ENCODE results near the gene PRCC. TPM values are rescaled to one million over a fixed set of nuclear protein-coding genes. Genes with fewer than 3 reads are reported as not detected.

The PRCC gene
- total and polyA plus RNA-seq, 2 of the 4 experiments (the other 2 are of a cell fraction) = 10.6 to 59.6 TPM

DNA sequence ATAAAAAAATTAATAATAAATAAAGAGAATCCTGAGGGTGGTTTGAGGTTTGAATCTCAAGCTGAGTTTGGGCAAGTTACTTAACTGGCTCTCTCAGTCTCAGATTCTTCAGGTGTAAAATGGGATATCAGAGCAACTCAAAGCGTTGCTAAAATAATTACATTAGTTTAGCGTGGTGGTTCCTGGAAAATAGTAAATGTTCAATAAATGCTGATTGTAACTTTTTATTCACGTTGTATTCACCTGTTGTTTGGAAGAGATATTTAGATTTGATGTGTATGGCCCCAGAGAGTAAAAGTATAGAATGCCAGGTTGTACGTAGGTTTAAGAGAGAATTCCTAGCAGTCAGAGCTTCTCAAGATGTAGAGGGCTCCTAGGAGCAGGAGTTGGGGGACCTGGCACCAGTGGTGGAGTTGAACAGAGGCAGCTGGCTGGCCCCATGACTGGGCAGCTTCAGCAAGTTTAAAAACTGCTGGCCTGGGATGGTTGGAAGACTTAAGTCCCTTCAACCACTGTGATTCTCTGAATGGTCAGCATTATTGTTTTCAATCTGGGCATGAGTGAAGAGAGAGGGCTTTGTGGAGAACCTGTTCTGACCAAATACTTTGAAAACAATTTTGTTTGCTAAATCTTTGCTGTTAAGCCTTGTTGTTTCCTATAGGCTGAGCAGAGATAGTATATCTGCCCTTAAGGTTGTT lies 22.4 kb downstream of the PRCC start:
- Histone ChIP-seq H3K56ac (ENCODE audit: extremely low read depth, insufficient read depth, low read length) (no peak overlapping the region), H2BK120ac (ENCODE audit: low read depth, low read length) (no peak overlapping the region), H3K27ac (ENCODE audit: insufficient read depth, low read length) (no peak overlapping the region), H3K4me3 (ENCODE audit: insufficient read depth, low read depth, low read length) (no peak overlapping the region), H4K8ac (ENCODE audit: low read depth in 2 of 2, low read length in 2 of 2) (no peak overlapping the region), H3K36me3 (ENCODE audit: control insufficient read depth, insufficient read depth, low read length) (peaks cover 43% of the 10 kb centered on the region), H4K91ac (ENCODE audit: insufficient read depth, low read depth, low read length) (no peak overlapping the region), H3K27me3 (ENCODE audit: control insufficient read depth, insufficient read depth, low read length) (no peaks in the 10 kb centered on the region), H2BK15ac (ENCODE audit: low read depth, low read length) (no peak overlapping the region), H3K9me3 (ENCODE audit: control insufficient read depth, insufficient read depth, low read length) (no peaks in the 10 kb centered on the region), H4K20me1 (ENCODE audit: insufficient read depth, low read length) (peaks cover 25% of the 10 kb centered on the region), H3K79me1 (ENCODE audit: low read depth in 1 of 2, low read length in 2 of 2) (peaks cover 13 to 36% of the 10 kb centered on the region in 2 experiments), H3K4me2 (ENCODE audit: low read depth, low read length) (no peak overlapping the region), H2BK20ac (ENCODE audit: low read depth, low read length) (no peak overlapping the region), H2AK5ac (ENCODE audit: low read depth, low read length) (no peak overlapping the region), H2AK9ac (replicated peaks; ENCODE audit: low read depth, low read length, poor library complexity) (no peak overlapping the region), H3K9me1 (ENCODE audit: insufficient read depth, low read length) (peaks cover 6% of the 10 kb centered on the region), H3K18ac (ENCODE audit: low read depth, low read length) (no peak overlapping the region), H2BK5ac (ENCODE audit: low read depth, low read length, poor library complexity, severe bottlenecking) (no peak overlapping the region), H3K4me1 (ENCODE audit: control insufficient read depth, insufficient read depth, low read length) (no peaks in the 10 kb centered on the region), H3K4ac (ENCODE audit: low read depth, low read length) (no peak overlapping the region), H3K9ac (ENCODE audit: low read depth, low read length) (no peak overlapping the region), H3K14ac (replicated peaks; ENCODE audit: low read depth, low read length) (no peak overlapping the region), H3K23ac (ENCODE audit: low read depth, low read length) (no peak overlapping the region), H2AFZ (replicated peaks; ENCODE audit: low read length, poor library complexity) (no peak overlapping the region), H4K5ac (ENCODE audit: low read depth, low read length) (no peak overlapping the region)
- ChIA-PET CTCF (interaction anchor here (0.6 kb wide), 1 partner anchor 146 kb away, joined by 5 read pairs; no protein-coding TSS in a partner anchor), POLR2A (ENCODE audit: unreplicated experiment) (no interaction called here)
- dilution Hi-C loops (cut with HindIII; ENCODE audit: low sequenced_read_pairs, unreplicated experiment) = no loop called here
- BruUV-seq (replicated peaks) = no TSS peak
- intact Hi-C loops (cut with micrococcal nuclease) = no loop called here
- in situ Hi-C loops (cut with MboI; ENCODE audit: low sequenced_read_pairs) = no loop called here
- ATAC-seq (ENCODE audit: low read depth) = no peak
- TF ChIP-seq NFE2L2 (IDR thresholded peaks at IDR 0.05; ENCODE audit: low read depth, low read length) = no peak
- TF ChIP-seq POLR2A (IDR thresholded peaks at IDR 0.05; ENCODE audit: low read depth, low read length) = no peak
- TF ChIP-seq RCOR1 (IDR thresholded peaks at IDR 0.05; ENCODE audit: insufficient replicate concordance, low read length) = no peak
- TF ChIP-seq BHLHE40 (IDR thresholded peaks at IDR 0.05; ENCODE audit: low read depth, low read length) = no peak
- TF ChIP-seq MAZ (IDR thresholded peaks at IDR 0.05; ENCODE audit: borderline replicate concordance, low read depth, low read length) = no peak
- no peak for TF ChIP-seq USF2 (IDR thresholded peaks at IDR 0.05; ENCODE audit: low read depth, low read length)
- no peak for TF ChIP-seq MAFK (IDR thresholded peaks at IDR 0.05; ENCODE audit: low read depth, low read length)
- no peak for TF ChIP-seq RFX5 (IDR thresholded peaks at IDR 0.05; ENCODE audit: low read depth, low read length)
- no peak for TF ChIP-seq SMC3 (IDR thresholded peaks at IDR 0.05; ENCODE audit: low read depth, low read length)
- TF ChIP-seq, protein P1, sequence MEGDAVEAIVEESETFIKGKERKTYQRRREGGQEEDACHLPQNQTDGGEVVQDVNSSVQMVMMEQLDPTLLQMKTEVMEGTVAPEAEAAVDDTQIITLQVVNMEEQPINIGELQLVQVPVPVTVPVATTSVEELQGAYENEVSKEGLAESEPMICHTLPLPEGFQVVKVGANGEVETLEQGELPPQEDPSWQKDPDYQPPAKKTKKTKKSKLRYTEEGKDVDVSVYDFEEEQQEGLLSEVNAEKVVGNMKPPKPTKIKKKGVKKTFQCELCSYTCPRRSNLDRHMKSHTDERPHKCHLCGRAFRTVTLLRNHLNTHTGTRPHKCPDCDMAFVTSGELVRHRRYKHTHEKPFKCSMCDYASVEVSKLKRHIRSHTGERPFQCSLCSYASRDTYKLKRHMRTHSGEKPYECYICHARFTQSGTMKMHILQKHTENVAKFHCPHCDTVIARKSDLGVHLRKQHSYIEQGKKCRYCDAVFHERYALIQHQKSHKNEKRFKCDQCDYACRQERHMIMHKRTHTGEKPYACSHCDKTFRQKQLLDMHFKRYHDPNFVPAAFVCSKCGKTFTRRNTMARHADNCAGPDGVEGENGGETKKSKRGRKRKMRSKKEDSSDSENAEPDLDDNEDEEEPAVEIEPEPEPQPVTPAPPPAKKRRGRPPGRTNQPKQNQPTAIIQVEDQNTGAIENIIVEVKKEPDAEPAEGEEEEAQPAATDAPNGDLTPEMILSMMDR (conservative IDR thresholded peaks at IDR 0.05; ENCODE audit: low read depth, low read length) = no peak
- TF ChIP-seq FOS (IDR thresholded peaks at IDR 0.05; ENCODE audit: low read depth, low read length) = no peak
- no peak for DNase-seq
- 94% methylated on average over 2 of the region's 4 CpGs; no CpG with 5 or more reads in 1 of the 2 experiments for WGBS, 2 experiments (ENCODE audit: extremely low coverage in 2 of 2, insufficient read length in 1 of 2)

Measured in IMR-90 (cell line).